Pons (tissue), 1 donor: ENCODE measurements around the gene SERPINA6.
A peak's percentile ranks its signal among the peaks of the same experiment; 100 is the strongest.
"Not testable (repeated sequence)": the region's sequence is repeated elsewhere in the genome, so short reads cannot be mapped to it uniquely, and the experiment has no call there.

Source experiments
- DNase-seq: peaks from one replicate; pipeline ENCODE4 v3.0.0-alpha.2; 2016; ENCODE audit warnings: low spot score

The SERPINA6 gene

DNA sequence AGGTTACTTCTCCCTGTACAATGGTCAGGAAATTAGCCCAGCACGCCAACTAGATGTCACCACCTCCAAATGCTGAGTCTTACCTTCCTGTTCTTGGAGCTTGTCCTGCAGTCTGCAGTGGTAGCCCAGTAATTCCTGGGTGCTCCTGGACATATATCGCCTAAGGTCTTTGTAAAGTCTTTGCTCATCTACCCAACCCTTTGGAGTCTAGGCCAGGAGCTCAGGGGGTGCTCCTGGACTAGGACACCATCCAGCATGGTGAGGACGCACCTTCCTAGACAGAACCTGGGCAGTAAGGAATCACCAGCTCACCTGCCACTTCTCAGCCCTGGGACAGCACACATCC, 30.6 kb downstream of the SERPINA6 start:
- no peak for DNase-seq

DNA sequence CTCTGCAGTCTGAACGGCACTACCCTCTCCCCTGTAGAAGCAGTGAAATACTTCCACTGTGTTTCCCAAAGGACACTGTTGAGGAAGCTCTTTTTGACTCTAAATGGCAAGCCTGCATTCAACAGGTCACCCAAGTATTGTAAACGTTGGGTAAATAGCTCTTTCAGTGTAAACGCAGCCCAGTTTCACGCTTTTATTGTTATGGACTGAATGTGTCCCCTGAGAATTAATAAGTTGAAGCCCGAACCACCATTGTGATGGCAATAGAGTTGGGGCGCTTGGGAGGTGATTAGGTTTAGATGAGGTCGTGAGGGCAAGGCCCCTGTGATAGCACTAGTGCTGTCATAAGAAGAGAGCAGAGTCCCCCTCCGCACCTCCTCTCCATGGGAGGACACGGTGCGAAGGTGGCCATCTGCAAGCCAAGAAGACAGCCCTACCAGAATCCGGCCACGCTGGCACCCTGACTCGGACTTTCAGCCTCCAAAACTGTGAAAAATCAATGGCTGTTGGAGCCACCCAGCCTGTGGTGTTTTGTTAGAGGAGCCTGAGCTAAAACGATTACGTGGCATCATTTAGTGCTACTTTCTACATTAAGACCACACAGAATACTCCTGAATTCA, 31.1 kb downstream of the SERPINA6 start:
- no peak for DNase-seq

GRCh38 chr14:94291159-94291905, 31.8 kb downstream of the SERPINA6 start:
- DNase-seq, result no peak

GRCh38 chr14:94290197-94290596, 32.9 kb downstream of the SERPINA6 start:
- no peak for DNase-seq

GRCh38 chr14:94288610-94289465, 34.3 kb downstream of the SERPINA6 start:
- DNase-seq, result no peak

DNA sequence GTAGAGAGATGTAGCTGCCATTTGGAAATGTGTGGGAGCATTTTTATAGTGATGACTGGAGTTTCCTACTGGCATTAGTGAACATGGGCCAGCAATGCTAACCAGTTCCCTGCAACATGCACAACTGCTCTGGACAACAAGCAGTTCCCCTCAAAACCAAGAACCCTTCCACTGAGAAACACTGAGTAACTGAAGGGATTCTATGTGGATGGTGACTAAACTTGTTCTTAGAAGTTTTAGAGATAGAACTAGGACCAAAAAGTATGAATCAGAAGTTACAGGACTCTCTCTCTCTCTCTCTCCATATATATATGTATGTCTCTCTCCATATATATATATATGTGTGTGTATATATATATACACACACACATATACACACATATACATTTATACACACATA, 38.0 kb downstream of the SERPINA6 start:
- no peak for DNase-seq

DNA sequence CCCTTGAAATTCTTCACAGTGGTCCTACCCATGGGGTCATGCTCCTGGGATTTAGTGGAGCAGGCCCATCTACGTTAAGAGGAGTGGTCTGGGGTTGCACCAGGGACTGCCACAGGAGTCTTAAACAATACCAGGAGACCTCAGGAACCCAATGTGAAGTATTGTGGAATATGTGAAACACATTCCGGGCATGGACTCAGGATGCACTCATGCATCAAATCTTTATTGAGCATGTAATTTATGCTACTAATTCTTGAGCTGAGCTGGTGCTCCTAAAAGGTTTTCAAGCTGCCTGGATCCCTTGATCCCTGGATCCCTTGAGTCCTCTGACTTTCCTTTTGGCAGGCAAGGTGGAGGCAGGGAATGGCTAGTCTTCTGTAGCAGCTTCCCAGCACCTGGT, 38.9 kb downstream of the SERPINA6 start:
- DNase-seq, result no peak

DNA sequence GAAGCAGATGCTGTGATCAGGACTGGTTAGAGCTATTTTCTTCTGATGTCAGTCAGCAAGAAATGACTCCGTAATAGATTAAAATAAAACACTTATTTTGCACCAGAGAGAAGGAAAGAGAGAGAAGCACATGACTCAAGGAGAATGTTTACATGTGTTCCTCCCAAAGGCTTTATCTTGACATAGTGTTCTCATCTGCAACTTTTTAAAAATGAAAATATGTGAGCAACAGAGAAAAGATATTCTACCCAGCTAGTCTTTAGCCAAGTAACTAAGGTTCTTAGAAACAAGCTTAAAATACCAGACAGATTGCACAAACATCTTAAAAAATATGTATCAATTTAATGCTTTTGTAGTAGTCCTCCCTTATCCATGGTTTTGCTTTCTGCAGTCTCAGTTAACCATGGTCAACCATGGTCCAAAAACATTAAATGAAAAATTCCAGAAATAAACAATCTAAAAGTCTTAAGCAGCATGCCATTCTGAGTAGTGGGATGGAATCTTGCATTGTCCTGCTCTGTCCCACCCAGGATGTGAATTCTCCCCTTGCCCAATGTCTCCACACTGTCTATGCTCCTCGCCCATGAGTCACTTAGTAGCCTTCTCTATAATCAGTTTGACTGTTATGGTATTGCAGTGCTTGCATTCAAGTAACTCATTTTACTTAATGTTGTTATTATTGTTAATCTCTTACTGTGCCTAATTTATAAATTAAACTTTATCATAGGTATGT, 40.0 kb downstream of the SERPINA6 start:
- no peak for DNase-seq

DNA sequence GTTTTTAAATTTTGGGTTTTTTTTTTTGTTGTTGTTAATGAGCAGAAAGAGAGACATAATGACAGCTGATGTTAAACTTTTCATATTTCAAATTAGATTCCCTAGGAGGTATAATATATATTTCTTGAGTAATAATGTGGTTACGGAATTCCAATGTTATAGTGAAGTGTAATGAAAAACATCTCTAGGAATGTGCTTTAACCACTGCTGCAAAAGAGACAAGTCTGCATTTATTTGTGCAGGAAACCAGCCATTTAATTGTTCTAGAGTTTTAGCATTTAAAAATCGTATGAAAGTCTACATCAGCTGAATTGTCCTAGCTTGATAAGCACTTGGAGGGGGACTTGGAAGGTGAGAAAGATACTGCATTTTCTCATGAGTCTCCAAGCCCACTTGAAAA, 44.4 kb downstream of the SERPINA6 start:
- no peak for DNase-seq

- DNase-seq, result not testable (repeated sequence)
These were observed 46.1 kb downstream of the SERPINA6 start for GRCh38 chr14:94276898-94277561.

- DNase-seq, result peak; percentile 97
These were observed 54.0 kb downstream of the SERPINA6 start for GRCh38 chr14:94269156-94269555.

DNA sequence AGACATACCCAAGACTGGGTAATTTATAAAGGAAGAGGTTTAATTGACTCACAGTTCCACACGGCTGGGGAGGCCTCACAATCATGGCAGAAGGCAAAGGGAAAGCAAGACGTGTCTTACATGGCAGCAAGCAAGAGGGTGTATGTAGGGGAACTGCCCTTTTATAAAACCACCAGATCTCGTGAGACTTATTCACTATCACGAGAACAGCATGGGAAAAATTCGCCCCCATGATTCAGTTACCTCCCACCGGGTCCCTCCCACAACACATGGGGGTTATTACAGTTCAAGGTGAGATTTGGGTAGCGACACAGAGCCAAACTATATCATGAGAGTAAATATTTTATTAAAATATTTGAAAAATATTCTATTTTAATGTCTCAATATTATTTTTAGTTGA, 54.6 kb downstream of the SERPINA6 start:
- DNase-seq, result peak; percentile 5

DNA sequence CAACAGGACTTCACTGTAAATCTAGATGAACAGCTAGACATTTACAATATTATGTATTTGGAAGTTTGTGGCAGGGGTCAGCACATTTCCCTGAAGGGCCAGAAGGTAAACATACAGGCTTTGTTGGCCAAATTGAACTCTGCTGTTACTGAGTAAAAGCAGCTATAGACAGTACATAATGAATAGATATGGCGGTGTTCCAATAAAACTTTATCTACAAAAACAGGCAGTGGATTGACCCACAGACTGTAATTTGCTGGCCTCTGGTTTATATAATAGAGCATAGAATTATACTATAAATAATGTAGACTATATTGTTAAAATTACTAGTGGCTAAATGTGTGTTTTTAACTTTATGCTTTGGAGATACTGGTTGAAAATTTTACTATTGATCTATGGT, 55.8 kb downstream of the SERPINA6 start:
- no peak for DNase-seq

DNA sequence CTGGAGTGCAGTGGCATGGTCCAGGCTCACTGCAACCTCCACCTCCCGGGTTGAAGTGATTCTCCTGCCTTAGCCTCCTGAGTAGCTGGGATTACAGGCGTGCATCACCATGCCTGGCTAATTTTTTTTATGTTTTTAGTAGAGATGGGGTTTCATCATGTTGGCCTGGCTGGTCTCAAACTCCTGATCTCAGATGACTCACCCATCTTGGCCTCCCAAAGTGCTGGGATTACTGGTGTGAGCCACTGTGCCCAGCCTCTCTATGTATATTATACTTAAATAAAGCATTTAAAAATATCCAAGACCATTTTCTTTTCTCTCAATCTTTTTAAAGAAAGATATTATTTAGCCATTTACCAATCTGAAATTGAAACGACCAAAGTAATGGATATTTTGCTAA, 58.9 kb downstream of the SERPINA6 start:
- not testable (repeated sequence) for DNase-seq
